GM19372 (cell line): ENCODE data around the gene MEF2D.

ENCODE experiments used
- ATAC-seq: cut with Tn5 transposase; IDR thresholded peaks from one replicate; pipeline ENCODE4 v1.9.1; 2021; ENCODE audit warnings: mild to moderate bottlenecking, low read depth, moderate library complexity; ENCODE audit not compliant: unreplicated experiment

Gene MEF2D

DNA sequence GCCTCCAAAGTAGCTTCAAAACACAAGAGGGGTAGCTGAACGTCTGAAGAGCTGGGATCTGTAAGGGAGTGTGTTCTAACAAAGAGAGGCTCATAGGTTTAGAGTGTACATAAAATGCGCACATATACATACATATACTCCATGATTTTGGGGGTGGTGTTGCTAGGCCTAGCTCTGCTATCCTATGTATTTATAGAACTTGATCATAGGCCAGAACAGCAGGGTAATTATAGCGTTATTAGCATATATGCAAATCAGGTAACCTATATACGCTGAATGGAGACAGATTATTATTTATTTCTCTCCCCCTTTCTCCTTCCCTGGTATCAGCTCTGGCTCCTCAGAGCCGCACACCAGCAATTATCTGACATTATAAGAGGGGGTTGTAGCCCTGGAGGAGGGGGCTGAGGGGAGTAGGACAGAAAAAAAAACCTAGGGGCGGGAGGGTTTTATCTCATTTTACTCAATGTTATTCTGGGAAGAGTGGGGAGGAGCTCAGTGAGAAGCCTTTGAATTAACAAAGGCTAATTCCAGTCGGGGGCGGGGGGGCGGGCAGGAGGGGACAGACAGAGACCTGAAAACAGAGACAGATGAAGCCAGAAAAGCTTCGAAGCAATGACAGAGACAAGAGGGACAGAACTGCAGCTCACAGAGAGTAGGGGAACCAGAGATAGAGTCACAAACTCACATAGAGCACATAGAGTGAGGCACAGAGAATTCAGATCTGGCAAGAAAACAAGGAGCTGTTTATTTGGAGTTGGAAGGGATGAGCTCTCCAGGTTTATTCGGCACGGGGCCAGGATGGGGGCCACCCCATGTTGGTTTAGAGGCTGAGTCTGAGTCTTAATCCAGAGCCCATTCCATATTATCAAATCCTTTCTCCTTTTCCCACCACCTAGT is 68.6 kb downstream of the MEF2D start:
- no peak for ATAC-seq

DNA sequence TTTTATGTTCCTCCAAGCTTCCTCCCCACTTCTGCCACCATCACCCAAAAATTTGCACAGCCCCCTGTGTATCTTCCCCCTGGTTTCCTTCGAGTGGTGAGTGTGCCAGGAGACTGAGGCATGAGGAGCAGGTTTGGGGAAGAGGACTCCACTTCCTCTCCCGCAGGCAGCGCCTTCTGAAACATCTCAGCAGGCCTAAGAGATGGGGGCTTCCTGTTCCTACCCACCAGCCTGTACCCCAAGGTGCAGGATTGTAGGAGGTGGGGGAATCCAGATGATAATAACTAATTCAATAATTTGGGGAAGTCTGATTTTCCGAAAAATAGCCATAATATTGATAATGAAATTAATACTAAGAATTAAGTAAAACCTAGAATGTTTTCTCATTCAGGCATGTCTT is 69.2 kb downstream of the MEF2D start:
- ATAC-seq = no peak

DNA sequence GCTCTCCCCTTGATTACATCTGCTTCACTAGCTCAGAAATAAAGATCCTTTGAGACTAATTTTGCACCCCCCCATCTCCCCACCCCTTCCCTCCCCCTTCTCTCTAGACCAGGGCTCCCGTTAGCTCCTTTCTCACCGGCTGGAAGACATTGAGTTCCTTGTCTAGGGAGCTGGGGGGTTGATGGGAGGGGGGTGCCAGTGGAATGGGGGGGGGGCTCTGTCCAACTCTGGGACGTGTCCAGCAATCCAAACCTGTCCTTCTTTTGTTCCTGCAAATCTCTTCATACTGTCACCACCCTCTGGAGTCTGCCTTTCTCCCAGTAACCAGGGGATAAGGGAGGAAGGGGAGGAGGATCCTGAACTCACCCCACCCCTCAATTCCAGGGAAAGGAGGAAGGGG is 69.7 kb downstream of the MEF2D start:
- ATAC-seq = no peak

DNA sequence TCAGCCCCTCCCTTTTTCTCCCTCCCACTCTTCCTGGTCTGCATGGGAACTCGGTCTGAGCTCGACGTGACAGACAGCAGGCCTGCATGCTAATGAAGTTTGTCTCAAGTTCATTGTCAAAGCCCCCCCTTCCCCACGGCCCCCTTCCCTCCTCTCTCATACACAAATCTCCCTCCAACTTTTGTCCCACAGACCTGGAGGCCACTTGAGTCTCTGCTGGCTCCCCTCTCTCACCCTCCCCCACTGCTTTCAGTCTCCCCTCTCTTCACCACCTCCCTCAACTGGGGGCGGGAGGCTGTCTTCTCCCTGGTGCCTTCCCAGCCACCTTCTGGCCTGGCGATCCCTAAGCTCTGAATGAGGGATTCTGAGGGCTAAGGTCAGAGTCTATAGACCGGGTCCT is 70.3 kb downstream of the MEF2D start:
- no peak for ATAC-seq

DNA sequence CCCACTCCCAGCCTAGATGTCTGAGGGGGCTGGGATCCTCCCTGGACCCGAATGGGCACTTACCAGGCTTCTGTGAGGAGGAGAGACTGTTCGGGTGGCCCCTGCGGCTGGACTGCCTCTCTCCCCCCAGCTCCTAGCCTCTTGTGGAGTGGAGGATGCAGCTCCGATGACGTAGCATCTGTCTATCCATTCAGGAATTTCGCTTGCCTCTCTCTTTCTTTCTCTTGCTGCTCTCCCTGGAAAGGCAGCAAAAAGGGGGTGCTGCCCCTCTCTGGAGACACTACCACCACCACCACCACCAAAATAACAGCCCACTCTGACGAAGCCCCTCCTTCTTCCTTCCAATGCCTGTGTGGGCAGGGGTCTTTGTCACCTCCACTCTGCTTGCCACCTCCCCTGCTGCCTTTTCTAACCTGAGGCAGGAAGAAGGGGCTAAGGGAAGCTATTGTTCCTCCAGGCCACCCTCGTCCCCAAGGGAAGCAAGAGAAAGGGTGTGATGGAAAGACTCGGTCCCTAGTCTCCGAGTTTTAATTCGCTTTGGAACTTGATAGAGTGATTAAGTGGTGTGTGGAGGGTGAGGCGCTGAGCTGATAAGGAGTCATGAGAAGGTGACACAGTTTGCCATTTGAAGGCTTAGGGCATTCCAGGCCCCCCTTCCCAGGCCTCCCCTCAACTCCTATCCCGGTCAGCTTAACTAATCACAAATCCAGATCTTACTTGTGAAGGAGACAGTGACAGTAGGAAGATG is 71.1 kb downstream of the MEF2D start:
- no peak for ATAC-seq

DNA sequence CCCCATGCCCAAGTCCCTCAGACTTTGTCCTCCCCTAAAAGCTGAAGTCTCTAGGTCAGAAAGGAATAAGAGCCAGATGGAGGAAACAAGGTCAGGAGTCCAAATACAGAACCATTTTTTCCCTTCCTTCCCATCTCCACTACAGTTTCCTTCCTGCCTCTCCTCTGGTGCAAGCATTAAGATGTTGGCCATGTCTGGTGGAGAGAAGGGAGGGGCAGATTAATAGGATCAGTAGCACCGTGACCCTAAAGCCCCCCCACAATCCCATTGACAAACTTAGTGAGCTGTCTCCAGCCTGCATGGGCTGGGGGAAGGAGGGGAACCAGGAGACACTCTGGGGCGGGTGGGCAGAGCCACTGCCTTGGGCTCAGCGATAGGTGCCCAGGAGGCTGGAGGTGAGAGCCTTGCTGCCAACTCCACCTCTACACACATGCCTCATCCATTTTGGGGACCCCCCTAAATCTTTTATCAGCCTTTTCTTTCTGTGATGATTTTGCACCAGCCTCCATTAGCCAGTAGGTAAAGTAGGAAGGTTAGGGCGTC is 71.8 kb downstream of the MEF2D start:
- ATAC-seq = no peak

DNA sequence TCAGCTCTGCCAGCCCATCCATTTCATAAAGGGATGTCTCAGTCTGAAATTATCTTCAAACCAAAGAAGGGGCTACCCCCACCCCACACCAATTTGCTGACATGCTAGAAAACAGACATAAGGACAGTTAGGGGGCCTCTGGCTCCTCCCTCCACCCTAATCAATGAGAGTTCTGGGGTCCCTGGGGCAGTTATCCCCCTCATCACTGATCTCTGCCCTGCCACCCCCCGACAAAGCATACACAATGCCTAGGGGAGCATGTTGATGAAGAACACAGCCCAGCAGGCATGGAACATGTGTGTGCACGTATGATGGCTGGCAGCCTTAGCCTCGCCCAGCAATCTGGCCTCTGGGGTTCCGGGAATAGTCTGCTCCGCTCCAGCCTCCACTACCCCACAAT is 72.6 kb downstream of the MEF2D start:
- ATAC-seq = no peak

DNA sequence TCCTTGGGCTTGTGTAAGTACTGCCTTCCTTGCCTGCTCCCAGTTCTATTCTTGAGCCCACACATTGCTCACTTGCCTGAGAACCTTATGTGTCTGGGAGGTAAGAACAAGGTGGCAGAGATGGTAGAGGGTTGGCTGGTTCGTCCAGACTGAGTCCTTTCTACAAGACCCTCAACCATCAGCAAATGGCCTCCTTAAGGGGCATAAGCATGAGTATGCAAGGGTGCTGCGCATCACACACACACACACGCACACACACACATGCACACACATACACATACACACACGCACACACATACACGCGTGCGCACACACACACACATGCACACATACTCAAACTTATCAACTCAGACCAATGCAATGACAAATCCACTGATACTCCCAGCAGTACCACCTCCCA is 74.6 kb downstream of the MEF2D start:
- ATAC-seq = no peak

DNA sequence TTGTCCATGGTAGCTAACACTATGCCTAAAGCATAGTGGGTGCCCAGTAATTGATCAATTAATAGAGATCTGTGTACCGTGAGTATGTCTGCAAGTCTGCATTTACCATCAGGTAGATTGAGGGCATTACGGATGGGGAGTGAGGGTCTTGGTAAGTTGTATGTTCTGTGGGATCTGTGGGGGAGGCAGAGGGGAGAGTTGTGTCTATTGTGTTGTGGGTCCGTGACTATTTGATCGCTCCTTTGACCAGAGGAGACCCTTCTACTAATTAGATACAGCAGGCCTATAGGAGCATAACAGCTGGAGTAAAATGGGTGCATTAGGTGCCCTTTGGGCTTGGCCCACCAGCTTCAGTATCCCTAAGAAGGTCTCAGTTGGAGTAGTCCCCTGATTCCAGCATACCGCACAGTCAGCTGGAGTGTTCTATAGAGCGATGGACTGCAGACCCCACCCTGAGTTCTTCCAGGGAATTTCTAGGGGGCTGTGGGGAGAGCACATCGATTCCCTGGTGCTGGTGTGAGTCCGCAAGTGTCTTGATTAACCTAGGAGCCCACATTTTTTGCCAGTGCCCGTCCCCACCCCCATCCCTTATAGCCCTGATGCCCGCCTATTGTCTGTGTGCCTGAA is 75.7 kb downstream of the MEF2D start:
- no peak for ATAC-seq

DNA sequence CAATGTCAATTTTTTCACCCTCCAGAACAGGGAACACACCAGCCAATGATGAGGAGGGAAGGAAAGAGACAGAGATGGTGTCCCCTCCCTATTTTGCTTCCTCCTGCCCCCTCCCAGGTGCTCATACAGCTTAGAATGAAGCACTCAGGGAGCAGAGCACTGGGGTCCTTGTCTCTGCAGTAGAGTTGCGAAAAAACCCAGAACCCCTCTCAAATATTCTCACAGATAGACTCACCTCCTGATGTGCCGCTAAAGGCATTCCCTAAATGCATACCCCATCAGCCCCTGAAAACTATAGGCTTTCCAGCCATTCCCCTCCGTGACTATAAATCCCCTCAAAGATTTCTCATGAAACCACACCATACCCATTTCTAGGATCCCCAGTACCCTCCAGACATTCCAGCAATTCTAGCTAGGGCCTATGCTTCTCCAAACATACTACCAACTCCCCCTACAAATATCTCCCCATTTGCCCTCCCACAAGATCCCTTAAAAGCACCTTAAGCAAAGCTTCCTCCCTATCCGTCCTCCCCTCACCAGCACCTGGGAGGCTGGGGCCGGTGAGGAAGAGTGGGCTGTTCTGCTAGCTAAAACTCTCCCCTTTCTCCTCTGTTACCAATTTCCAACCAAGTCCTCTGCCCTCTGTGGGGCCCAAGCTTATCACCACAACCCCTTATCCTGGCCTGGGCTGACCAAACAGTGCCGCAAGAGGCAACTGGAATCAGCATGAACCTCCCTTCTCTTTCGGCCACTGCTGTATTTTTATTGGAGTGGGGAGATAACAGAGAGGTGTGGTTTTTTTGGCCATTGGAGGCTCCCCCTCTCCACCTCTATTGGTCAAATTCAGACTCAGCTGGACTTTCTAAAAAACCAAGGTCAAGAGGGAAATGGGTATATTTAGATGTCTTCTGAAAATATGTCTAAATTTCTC is 76.9 kb downstream of the MEF2D start:
- ATAC-seq = no peak

DNA sequence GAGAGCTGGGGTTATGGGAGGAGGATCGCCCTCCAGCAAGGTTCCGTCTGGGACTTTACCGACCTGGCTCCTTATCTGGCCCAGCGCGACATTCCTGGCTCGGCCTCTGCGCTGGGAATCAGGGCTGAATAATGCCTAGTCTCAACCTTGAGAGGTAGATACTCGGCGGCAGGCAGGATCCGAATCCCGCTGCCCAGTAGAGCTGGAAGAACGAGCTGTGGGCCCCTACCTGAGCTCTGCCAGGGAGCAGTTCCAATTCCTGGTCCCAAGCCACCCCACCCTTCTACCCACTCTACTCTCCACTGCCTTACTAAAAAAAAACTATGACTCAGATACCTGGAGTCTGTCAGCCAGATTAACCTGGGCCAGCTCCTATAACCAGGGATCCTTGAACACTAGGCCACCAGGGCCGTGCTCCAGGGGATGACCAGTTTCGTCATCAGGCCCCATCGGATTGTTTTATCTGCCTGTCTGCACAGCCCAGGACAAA is 77.9 kb downstream of the MEF2D start:
- ATAC-seq = no peak

DNA sequence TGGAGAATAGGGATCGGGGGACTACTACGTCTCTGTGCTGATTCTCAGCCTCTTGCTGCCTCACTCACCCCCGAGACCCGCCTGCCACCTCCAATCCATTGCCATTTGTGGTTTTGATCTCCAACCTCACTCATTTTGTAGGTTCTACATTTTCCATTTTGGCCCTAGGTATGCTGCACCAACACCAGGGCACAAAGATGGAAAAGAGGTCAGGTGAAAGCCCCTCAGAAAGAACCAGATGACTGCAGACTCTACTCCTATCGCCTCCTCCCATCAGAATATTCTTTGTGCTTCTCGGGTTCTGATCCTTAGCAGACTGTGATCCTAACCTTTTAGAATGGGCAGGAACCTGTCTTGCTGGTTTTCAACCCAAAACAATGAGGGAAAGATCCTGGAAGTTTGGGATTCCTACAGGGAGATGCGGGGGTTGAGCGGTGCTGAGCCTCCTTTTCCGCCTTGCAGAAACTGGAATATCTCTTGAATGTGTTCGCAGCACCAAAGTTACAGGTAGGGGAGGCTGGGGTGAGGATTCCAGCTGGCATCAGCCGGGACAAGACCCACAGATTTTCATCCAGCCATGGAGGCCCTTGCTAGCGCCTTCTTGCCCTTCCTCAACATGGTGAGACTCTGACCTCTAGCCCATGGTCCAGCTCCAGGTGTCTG is 78.5 kb downstream of the MEF2D start:
- no peak for ATAC-seq

DNA sequence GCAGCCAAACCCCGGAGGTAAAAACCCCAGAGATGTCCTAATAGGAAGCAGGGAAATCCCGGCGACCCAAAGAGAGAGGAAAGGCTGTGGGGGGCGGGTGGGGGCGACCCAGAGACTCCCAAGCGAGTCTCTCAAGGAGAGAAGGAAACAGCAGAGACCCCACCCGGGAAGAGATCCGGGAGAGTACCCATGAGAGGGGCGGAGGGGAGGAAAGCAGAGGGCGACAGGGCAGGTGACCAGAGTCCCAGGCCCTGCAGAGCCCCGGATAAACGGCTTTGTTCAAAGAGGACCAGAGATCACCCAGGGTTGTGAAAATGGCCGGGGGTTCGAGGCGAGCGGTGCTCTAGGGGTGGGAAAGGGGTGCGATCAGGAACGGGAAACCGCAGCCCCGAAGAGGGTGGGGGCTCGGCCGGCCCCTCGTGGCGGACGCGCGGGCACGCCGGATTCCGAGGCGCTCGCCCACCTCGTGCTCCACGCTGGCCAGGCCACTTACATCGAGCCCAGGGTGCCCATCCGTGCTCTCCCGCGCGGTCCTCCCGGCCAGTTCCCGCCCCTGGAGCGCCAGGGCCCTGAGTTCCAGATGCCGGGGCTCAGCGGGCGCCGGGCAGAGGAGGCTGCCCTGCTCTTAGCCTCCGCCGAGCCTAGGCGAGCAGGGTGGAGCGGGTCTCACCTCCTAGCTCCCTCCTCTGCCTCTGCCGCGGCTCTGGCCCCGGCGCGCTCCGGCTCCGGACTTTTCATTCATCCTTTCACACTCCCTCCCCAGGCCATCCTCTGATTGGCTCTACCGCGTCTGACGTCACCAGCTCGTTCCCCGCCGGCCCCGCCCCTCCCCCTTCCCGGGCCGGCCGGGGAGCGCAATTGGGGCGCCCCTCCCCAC is 79.3 kb downstream of the MEF2D start:
- ATAC-seq = peak; percentile 71

DNA sequence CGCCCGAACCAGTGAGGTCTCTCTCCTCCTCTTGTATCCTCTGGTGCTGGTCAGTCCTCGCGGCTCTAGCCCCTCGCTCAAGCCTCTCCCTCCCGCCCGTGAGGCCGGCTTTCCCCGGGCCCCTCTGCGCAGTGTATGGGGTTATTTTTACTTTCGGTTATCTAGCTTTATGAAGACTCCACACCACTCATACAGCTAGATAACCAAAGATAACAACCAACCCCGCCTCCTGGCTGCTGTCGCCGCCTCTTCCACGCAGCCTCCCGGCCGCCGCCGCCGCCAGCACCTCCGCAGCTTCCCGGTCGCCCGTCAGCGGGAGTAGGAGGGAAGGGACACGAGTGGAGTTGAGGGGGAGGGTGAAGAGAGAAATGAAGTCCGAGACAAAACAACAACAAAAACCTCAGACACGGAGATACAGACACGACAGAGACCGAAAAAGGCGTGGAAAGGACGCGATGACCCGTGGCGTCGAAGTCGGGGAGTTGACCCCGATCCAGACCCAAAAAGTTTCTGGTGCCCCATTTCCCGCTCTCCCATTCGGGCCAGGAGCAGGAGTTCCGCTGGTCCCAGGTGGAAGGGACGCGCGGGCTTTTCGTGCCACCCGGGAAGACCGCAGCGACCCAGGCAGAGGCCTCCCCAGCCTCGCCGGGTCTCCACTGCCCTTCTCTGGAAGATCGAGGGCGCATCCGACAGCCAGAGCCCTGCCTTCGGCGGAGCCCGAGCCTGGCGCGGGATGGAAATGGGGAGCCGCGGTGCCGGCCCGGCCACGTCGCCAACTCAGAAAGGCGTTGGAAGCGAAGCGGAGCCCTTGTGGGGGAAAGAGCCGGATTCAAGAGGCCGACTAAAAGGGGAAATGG is 80.1 kb downstream of the MEF2D start:
- ATAC-seq = no peak

DNA sequence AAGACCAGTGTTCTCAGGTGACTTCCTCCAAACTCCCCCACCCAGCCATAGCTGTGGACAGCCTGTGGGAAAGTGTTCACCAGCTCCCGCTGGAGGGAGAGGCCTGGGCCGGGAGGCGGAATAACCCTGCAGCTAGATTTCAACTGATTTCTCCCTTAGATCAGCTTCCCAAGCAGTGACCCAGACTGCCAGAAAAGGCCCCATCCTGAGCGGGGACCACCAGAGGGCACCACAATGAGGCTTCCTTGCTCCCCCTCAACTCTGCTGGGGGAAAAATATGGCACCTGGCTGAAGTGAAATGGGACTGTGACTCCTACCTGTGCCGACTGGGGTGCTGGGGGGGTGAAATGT is 80.7 kb downstream of the MEF2D start:
- no peak for ATAC-seq

DNA sequence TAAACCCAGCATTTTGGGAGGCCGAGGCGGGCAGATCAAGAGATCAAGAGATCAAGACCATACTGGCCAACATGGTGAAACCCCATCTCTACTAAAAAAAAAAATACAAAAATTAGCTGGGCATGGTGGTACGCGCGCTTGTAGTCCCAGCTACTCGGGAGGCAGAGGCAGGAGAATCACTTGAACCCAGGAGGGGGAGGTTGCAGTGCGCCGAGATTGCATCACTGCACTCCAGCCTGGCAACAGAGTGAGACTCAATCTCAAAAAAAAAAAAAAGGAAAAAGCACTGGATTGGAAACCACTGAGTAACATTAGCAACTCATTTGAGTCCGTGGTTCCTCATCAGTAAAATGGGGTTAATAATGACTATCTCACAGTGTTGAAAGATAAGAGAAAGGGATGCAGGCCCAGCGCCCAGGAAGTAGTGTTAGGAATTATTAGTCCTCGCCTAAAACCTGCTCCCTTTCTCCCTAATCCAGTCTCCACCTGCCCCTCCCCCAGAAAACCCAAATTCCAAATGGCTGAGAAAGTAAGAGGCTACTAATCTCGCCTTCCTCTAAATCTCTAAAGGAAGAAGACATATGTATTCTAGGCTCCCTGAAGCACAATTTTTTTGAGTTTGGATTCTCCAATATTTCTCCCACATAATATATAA is 82.0 kb downstream of the MEF2D start:
- ATAC-seq = no peak

DNA sequence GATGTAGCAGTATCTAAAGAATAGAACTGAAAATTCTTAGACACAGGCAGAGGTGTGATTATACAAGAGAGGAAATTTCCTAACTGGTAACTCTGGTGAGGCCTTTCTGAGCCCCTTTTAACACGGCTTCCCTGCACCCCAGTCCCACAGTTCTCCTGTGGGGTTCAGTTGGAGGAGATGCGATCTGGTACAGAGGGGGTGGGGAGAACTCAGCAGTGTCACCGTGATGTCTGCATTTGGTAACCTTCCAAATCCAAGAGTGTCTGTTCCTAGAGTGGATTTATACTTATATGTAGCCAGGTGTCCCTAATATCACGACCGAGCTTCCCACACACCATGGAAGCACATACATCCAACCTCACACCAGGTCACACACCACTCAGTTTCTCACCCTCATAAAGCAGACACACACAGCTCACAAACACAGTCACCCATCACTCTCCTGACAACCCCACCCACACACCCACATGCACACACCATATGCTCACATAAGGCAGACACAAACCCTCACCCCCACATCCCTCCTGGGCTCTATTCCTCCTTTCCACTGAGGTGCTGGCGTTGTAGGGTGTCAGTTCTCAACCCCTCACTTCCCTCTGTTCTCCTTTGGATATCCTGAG is 83.1 kb downstream of the MEF2D start:
- ATAC-seq = no peak
